NCI-H82 (cell line): ENCODE data around the gene RAB10.
"Not testable (repeated sequence)": the region's sequence is repeated elsewhere in the genome, so short reads cannot be mapped to it uniquely, and the experiment has no call there.

ENCODE experiments used
- DNase-seq: peaks from one replicate; lab custom pipeline; 2025; lab: John Stamatoyannopoulos, UW

Gene RAB10

GRCh38 chr2:26033818-26034636, at the start of gene RAB10:
Gene RAB10, plus strand, starts transcription at chr2:26034084. Its CDS starts 525 bp downstream, at chr2:26034609.
- peak; percentile 100 for DNase-seq

- no peak for DNase-seq
These were observed 45.8 kb upstream of the RAB10 start for GRCh38 chr2:25988134-25988533.

GRCh38 chr2:25989154-25989553, 44.7 kb upstream of the RAB10 start:
- DNase-seq, result no peak

- peak; percentile 45 for DNase-seq
These were observed 41.9 kb upstream of the RAB10 start for GRCh38 chr2:25991965-25992364.

- DNase-seq, result no peak
These were observed 41.3 kb upstream of the RAB10 start for GRCh38 chr2:25992556-25992955.

GRCh38 chr2:25993049-25993448, 40.8 kb upstream of the RAB10 start:
- DNase-seq, result no peak

GRCh38 chr2:25994509-25994908, 39.4 kb upstream of the RAB10 start:
- no peak for DNase-seq

- no peak for DNase-seq
These were observed 37.0 kb upstream of the RAB10 start for GRCh38 chr2:25996844-25997243.

GRCh38 chr2:25998816-25999383, 35.0 kb upstream of the RAB10 start:
- not testable (repeated sequence) for DNase-seq

- DNase-seq, result not testable (repeated sequence)
These were observed 34.5 kb upstream of the RAB10 start for GRCh38 chr2:25999406-25999805.

- no peak for DNase-seq
These were observed 33.3 kb upstream of the RAB10 start for GRCh38 chr2:26000561-26001082.

- no peak for DNase-seq
These were observed 32.0 kb upstream of the RAB10 start for GRCh38 chr2:26001743-26002351.

GRCh38 chr2:26002632-26003310, 31.1 kb upstream of the RAB10 start:
- DNase-seq, result no peak

GRCh38 chr2:26008095-26008494, 25.8 kb upstream of the RAB10 start:
- DNase-seq, result no peak

- DNase-seq, result no peak
These were observed 24.9 kb upstream of the RAB10 start for GRCh38 chr2:26008851-26009566.

GRCh38 chr2:26009567-26009963, 24.3 kb upstream of the RAB10 start:
- no peak for DNase-seq

- DNase-seq, result no peak
These were observed 22.9 kb upstream of the RAB10 start for GRCh38 chr2:26010943-26011342.

GRCh38 chr2:26011609-26011989, 22.3 kb upstream of the RAB10 start:
- DNase-seq, result no peak

GRCh38 chr2:26011990-26012856, 21.7 kb upstream of the RAB10 start:
- DNase-seq, result peak; percentile 99

- peak; percentile 39 for DNase-seq
These were observed 20.2 kb upstream of the RAB10 start for GRCh38 chr2:26013668-26014067.
